AG04450 (cell line): Measurements from ENCODE around the gene FAXDC2. TPM values are rescaled to one million over a fixed set of nuclear protein-coding genes. Genes with fewer than 3 reads are reported as not detected.

ENCODE experiments used
- CTCF ChIA-PET: fragments of 300-600, 350-600 bp; formaldehyde crosslinking; extraction: SDS; loops from one replicate; lab custom pipeline; 2022; ENCODE audit warnings: antibody characterized with exemption, inconsistent platforms; lab: Charles Lee
- POLR2A ChIA-PET: fragments of 350-600 bp; formaldehyde crosslinking; extraction: SDS; loops from one replicate; lab custom pipeline; 2021; ENCODE audit warnings: antibody characterized with exemption, inconsistent platforms; lab: Yijun Ruan, JAX
- DNase-seq: peaks from one replicate; pipeline ENCODE4 v3.0.0-alpha.2; 2011; ENCODE audit warnings: low read depth, low spot score
- H3K27ac ChIP-seq: one replicate; pipeline ENCODE4 v1.5.1; 2012; ENCODE audit warnings: low read depth, low read length, control low read depth
- H3K27me3 ChIP-seq: one replicate; pipeline ENCODE4 v1.6.0; 2012; ENCODE audit warnings: low read length; ENCODE audit not compliant: control insufficient read depth, insufficient read depth
- H3K4me3 ChIP-seq: 2 replicates; pipeline ENCODE4 v1.5.1; 2011; ENCODE audit warnings: mild to moderate bottlenecking, low read depth, low read length, control low read depth
- H3K9me3 ChIP-seq: 2 replicates; pipeline ENCODE4 v1.5.1; 2012; ENCODE audit warnings: low read length; ENCODE audit not compliant: control insufficient read depth, insufficient read depth
- CTCF ChIP-seq: IDR thresholded peaks from 2 replicates; pipeline ENCODE4 v1.5.1; 2011; ENCODE audit warnings: low read depth, low read length, control low read depth, inconsistent platforms
- polyA plus RNA-seq: library from polyadenylated mRNA; depleted of rRNA; stranded (reverse); fragments of >200 nt; gene quantifications from 2 replicates; pipeline ENCODE4 v1.2.3, GENCODE V29; 2011; rRNA removed
- small RNA-seq: library from RNA; depleted of rRNA; stranded (forward); fragments of <200 nt; gene quantifications from one replicate; pipeline ENCODE3, GENCODE V24; 2012; ENCODE audit warnings: low read depth; ENCODE audit not compliant: insufficient read length

FAXDC2 gene
- polyA plus RNA-seq, 1 experiment: 21.1 TPM

- Histone ChIP-seq H3K4me3 (no peak overlapping the region), H3K27me3 (no peaks in the 10 kb centered on the region), H3K9me3 (no peaks in the 10 kb centered on the region), H3K27ac (no peak overlapping the region)
- CTCF ChIA-PET: no interaction called here
- no peak for TF ChIP-seq CTCF
- POLR2A ChIA-PET: no interaction called here
- no peak for DNase-seq
Measured at GRCh38 chr5:154770111-154770510, 80.3 kb downstream of the FAXDC2 start.

Small RNA genes lying within 50 kb of the gene (small RNA-seq; reads per million reads assigned to genes)
- gene MIR378H: not detected

Other genes with a start within 250 kb of the FAXDC2 start
- gene LARP1, start 95.2 kb downstream of the FAXDC2 start, polyA plus RNA-seq: 54.9 and 64.9 TPM in 2 replicates
- 41.0 and 51.8 TPM in 2 replicates for gene CNOT8, start 8.0 kb upstream of the FAXDC2 start, polyA plus RNA-seq
- gene GEMIN5, start 87.6 kb upstream of the FAXDC2 start, polyA plus RNA-seq: 10.0 and 10.7 TPM in 2 replicates
- gene MRPL22, start 90.5 kb upstream of the FAXDC2 start, polyA plus RNA-seq: 47.3 and 50.4 TPM in 2 replicates
- 0.02 TPM in 1 of 2 replicates, not detected in the other for gene KIF4B, start 163.2 kb upstream of the FAXDC2 start, polyA plus RNA-seq